Body of pancreas (tissue), 4 donors: ENCODE data around the gene RER1. TPM values are rescaled to one million over a fixed set of nuclear protein-coding genes. Genes with fewer than 3 reads are reported as not detected.

ENCODE experiments used
- ATAC-seq: fragments of 150-250 bp; one replicate; pipeline ENCODE4 v1.9.1; 2016
- DNase-seq, 4 donors: peaks; one replicate each; pipeline ENCODE4 v3.0.0-alpha.2; 2019
- H3K27ac ChIP-seq, 4 donors: fragments of 200-600 bp; sonication (generic); 1 replicate in 3 of 4; 2 replicates in 1 of 4; pipeline versions ENCODE4 v1.5.1 to v1.6.1; 2016 to 2019; ENCODE audit warnings: mild to moderate bottlenecking in 1 of 4, mixed read lengths in 1 of 4, moderate library complexity in 1 of 4
- H3K27me3 ChIP-seq, 2 donors: fragments of 200-600 bp; sonication (generic); one replicate each; pipeline ENCODE4 v1.6.0; 2016; ENCODE audit warnings: mild to moderate bottlenecking in 1 of 2
- H3K36me3 ChIP-seq, 2 donors: fragments of 200-600 bp; sonication (generic); replicated peaks in 1 of 2; 2 replicates each; pipeline ENCODE4 v1.5.1; 2016; ENCODE audit warnings: low read depth in 2 of 2; ENCODE audit not compliant: insufficient read depth in 1 of 2
- H3K4me1 ChIP-seq: fragments of 200-600 bp; sonication (generic); one replicate; pipeline ENCODE4 v1.6.0; 2016
- H3K4me3 ChIP-seq, 2 donors: fragments of 200-600 bp; sonication (generic); 1 replicate in 1 of 2; 2 replicates in 1 of 2; pipeline ENCODE4 v1.5.1; 2016 to 2019
- H3K9me3 ChIP-seq, 3 donors: fragments of 200-600 bp; sonication (generic); 1 replicate in 2 of 3; 2 replicates in 1 of 3; pipeline ENCODE4 v1.5.1; 2016
- POLR2A ChIP-seq, 3 donors: fragments of 450-650 bp; IDR thresholded peaks; one replicate each; pipeline ENCODE4 v1.6.1; 2016; ENCODE audit warnings: antibody characterized with exemption in 3 of 3, mild to moderate bottlenecking in 2 of 3
- WGBS, 2 donors: methylation state at CpG; one replicate each; pipeline ENCODE4 v1.1.5; 2017; 5-methylcytosine and 5-hydroxymethylcytosine counted together
- intact Hi-C: fragments of 100-400 bp; cut with DNase I; formaldehyde crosslinking; loops from one replicate; pipeline ENCODE4 v1.15.1; 2023
- total RNA-seq, 2 donors: library from RNA; depleted of rRNA; stranded (reverse); fragments of >200 nt; gene quantifications; one replicate each; pipeline ENCODE4 v1.1.0, GENCODE V29; 2016
- TF ChIP-seq, protein P1 (sequence below), 7 experiments: fragments of 450-650 bp in 4 of 7; fragments of 200-600 bp in 3 of 7; sonication (generic) in 3 of 7; IDR thresholded peaks; one replicate each; pipeline ENCODE4 v1.5.1; 2016 to 2019; ENCODE audit warnings: antibody characterized with exemption in 7 of 7

The RER1 gene
- total RNA-seq, 2 donors from 2014 or later, result 50.3 to 57.7 TPM

GRCh38 chr1:2446394-2446793 lies 54.8 kb downstream of the RER1 start:
- ATAC-seq (no peak), DNase-seq (no peak)
- Histone ChIP-seq H3K27ac (no peak overlapping the region), H3K4me3 (no peak overlapping the region), H3K9me3 (no peaks in the 10 kb centered on the region), H3K4me1 (no peaks in the 10 kb centered on the region), H3K36me3 (no peaks in the 10 kb centered on the region), H3K27me3 (no peaks in the 10 kb centered on the region)
- WGBS, 2 donors, result 6% methylated on average over 13 of the region's 13 CpGs; no CpG with 5 or more reads in 1 of the 2 donors
- TF ChIP-seq, protein P1, sequence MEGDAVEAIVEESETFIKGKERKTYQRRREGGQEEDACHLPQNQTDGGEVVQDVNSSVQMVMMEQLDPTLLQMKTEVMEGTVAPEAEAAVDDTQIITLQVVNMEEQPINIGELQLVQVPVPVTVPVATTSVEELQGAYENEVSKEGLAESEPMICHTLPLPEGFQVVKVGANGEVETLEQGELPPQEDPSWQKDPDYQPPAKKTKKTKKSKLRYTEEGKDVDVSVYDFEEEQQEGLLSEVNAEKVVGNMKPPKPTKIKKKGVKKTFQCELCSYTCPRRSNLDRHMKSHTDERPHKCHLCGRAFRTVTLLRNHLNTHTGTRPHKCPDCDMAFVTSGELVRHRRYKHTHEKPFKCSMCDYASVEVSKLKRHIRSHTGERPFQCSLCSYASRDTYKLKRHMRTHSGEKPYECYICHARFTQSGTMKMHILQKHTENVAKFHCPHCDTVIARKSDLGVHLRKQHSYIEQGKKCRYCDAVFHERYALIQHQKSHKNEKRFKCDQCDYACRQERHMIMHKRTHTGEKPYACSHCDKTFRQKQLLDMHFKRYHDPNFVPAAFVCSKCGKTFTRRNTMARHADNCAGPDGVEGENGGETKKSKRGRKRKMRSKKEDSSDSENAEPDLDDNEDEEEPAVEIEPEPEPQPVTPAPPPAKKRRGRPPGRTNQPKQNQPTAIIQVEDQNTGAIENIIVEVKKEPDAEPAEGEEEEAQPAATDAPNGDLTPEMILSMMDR (IDR thresholded peaks at IDR 0.05), result no peak
- TF ChIP-seq POLR2A (IDR thresholded peaks at IDR 0.05), result no peak
- intact Hi-C loops, result no loop called here

- Histone ChIP-seq H3K27me3 (no peaks in the 10 kb centered on the region), H3K4me3 (no peak overlapping the region), H3K4me1 (no peaks in the 10 kb centered on the region), H3K36me3 (no peaks in the 10 kb centered on the region), H3K27ac (no peak overlapping the region), H3K9me3 (no peaks in the 10 kb centered on the region)
- ATAC-seq, result no peak
- no peak for DNase-seq
- intact Hi-C loops, result no loop called here
- TF ChIP-seq, protein P1 (IDR thresholded peaks at IDR 0.05), result no peak
- no peak for TF ChIP-seq POLR2A (IDR thresholded peaks at IDR 0.05)
- whole genome bisulfite sequencing, 2 donors, result 0 to 37% methylated on average over 1 to 7 of the region's 9 CpGs
Observed at GRCh38 chr1:2446861-2447260, 55.2 kb downstream of the RER1 start.

- Histone ChIP-seq H3K36me3 (no peaks in the 10 kb centered on the region), H3K9me3 (no peaks in the 10 kb centered on the region), H3K27ac (no peak overlapping the region), H3K4me3 (no peak overlapping the region), H3K4me1 (no peaks in the 10 kb centered on the region), H3K27me3 (no peaks in the 10 kb centered on the region)
- DNase-seq (no peak), ATAC-seq (no peak)
- WGBS, 2 donors, result 46 to 52% methylated on average over 14 to 23 of the region's 23 CpGs
- intact Hi-C loops, result no loop called here
- TF ChIP-seq, protein P1 (IDR thresholded peaks at IDR 0.05), result no peak
- TF ChIP-seq POLR2A (IDR thresholded peaks at IDR 0.05), result no peak
Observed at GRCh38 chr1:2447276-2448097, 55.8 kb downstream of the RER1 start.

GRCh38 chr1:2448098-2448445 lies 56.4 kb downstream of the RER1 start:
- TF ChIP-seq POLR2A (IDR thresholded peaks at IDR 0.05), result no peak
- TF ChIP-seq, protein P1 (IDR thresholded peaks at IDR 0.05), result no peak
- 47 to 59% methylated on average over 6 to 18 of the region's 18 CpGs for WGBS, 2 donors
- H3K36me3 ChIP-seq, result no peaks in the 10 kb centered on the region
- ATAC-seq (no peak), DNase-seq (no peak)
- H3K9me3 ChIP-seq, result no peaks in the 10 kb centered on the region
- intact Hi-C loops, result no loop called here
- H3K4me3 ChIP-seq, result no peak overlapping the region
- H3K27ac ChIP-seq, result no peak overlapping the region
- H3K27me3 ChIP-seq, result no peaks in the 10 kb centered on the region
- H3K4me1 ChIP-seq, result no peaks in the 10 kb centered on the region
